Left forelimb (tissue), 1 donor: Measurements from ENCODE around the gene TRPC4AP.

Experiments
- DNase-seq: peaks from one replicate; pipeline ENCODE4 v3.0.0-alpha.2; 2018; ENCODE audit warnings: low spot score

Gene TRPC4AP

DNA sequence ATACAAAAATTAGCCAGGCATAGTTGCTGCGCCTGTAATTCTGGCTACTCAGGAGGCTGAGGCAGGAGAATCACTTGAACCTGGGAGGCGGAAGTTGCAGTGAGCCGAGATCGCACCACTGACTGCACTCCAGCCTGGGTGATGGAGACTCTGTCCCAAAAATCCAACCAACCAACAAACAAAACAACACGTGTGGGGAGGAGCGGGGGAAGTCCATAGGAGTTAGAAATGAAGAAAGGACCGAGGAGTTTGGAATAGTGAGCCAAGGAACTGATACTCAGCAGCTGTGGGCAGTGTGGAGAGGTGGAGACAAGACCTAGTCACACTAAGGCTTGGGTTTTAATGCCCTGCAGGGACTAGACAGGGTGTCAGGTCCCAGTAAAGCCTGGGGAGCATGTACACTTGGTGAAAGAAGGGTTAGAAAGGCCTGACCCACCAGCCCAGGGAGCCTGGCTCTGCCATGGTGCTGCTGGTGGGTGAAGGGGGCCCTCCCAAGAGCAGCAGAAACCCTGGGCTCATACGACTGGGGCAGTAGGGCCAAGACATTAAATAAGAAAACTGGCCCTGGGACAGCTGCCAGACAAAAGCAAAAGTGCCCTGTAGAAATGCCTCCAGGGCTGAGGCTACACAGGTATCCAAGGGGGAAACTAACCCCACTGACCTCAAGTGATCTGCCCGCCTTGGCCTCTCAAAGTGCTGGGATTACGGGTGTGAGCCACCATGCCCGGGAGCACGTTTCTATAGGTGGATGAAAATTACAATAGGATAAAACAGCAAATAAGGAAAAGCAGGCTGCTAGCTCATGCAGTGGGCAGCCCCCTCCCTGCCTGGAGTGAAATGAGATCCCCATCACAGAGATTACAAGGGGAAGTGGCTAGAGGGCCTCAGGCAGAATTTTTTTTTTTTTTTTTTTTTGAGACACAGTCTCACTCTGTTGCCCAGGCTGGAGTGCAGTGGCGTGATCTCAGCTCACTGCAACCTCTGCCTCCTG is 78.9 kb downstream of the TRPC4AP start:
- no peak for DNase-seq

GRCh38 chr20:35012227-35013069 is 80.2 kb downstream of the TRPC4AP start:
- no peak for DNase-seq

DNA sequence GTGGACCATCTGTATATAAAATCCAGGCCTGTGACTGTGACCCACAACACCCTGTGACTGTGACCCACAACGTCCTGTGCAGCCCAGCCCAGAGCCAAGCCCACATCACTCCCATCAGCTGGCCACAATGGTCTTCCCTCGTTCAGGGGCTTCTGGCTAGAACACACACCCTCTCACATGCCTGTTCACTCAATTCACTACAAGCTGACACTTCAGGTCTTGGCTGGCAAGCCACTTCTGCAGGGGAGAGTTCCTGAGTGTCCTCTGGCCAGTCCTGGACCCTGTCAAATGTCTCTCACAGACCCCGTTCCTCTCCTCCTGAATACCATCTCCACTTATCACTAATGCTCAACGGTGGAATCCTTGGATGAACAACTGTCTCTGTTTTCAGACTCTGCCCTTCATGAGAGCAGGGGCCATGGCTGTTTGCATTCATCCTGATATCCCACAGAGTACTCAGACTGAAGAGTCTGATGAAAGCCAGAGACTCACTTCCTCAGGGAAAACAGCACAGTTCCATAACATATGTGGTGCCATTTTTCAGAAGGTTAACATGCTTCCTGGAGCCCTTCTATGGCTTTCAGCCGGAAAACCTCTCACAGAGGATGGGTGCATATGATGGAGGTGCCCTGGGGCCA is 80.9 kb downstream of the TRPC4AP start:
- DNase-seq, result no peak

- no peak for DNase-seq
Observed at GRCh38 chr20:35010405-35011192, 82.0 kb downstream of the TRPC4AP start.

DNA sequence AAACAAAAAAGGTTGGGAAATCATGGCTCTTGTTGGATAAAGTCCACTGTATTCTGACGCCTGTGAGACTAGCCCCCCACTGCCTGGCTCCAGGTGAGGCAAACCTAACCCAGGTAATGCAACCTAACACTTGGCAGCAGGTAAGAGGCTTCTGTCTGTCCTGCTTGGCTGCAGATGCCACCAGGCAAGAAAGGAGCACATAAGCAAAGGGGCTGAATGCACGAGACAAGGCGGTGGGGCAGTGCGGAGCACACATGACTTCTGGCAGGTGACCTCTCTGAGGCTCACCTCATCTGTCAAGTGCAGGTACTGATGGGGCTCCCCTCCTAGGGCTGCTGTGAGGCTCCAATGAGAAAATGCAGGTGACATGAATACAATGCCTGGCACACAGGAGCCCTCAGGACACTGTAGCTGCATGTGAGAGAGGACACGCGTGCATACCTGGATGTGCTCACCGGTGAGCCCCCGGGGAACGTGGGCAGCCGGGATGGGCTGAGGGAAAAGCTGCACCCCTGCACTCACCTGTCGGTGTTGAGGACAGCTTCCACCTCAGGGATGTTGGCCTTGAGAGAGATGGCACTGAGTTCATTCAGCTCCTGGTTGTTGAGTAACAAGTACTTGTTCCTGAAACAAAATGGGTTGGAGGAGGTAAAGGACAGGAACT is 82.8 kb downstream of the TRPC4AP start:
- DNase-seq, result no peak

DNA sequence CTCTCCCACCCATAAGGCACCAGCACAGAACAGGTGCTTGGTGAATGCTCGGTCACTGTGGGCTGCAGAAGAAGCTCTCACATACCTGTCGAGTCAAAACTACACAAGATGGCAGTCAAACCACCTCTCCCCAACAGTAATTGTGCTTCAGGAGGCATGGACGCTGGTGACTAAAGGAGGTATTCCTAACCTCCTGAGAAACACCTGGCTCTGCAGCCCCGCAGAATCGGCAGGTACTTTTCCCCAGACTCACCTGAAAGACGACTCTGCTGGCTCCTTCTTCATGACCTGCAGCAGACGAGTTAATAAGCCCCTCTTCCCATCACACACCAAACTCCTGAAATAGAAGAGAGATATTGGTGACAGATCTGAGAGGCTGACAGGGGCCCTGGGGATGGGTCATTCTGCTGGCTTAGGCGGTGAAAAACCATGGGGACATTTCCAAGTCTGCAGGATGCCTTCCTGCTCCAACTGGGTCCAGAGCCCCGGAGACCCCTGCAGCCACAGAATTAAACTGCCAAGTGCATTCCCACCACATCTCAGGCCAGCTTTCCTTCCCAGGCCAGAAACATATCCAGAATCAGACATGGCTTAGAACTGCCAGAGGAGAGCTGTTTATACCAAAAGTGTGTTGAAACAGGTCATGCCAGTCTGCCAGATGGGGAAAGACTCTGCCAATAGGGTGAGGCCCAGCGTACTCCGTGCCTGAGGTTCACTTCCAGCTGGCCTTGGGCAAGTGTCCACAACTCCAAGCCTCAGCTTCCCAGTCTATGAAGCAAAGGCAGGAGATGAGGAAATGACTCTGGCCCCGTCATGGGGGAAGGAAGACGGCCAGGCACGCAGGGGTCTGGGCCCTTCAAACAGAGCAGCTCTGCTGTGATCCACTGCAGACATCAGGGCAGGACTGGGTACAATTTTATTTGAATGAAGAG is 83.9 kb downstream of the TRPC4AP start:
- peak; percentile 53 for DNase-seq

- DNase-seq, result peak; percentile 50
Observed at GRCh38 chr20:35007891-35008290, 84.7 kb downstream of the TRPC4AP start.

DNA sequence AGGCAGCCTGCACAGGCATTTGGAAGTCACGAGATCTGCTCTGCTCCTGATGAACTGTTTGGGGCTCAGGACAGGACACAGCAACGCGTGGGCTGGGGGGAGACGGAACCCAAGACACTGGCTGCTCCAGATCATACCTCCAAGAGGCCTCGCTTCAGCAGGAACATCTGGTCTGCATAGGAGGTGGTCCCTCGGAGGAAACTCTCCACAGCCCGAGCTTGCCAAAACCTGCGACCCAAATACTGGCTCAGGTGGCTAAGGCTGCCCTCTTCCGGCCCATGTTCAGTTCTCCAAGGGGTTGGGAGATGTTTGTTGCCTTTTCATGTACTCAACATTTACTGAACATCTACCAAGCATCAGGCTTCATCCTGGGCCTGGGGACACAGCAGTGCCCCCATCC is 85.2 kb downstream of the TRPC4AP start:
- peak; percentile 36 for DNase-seq

- no peak for DNase-seq
Observed at GRCh38 chr20:35006531-35006971, 86.1 kb downstream of the TRPC4AP start.

- peak; percentile 26 for DNase-seq
Observed at GRCh38 chr20:35006009-35006408, 86.6 kb downstream of the TRPC4AP start.

DNA sequence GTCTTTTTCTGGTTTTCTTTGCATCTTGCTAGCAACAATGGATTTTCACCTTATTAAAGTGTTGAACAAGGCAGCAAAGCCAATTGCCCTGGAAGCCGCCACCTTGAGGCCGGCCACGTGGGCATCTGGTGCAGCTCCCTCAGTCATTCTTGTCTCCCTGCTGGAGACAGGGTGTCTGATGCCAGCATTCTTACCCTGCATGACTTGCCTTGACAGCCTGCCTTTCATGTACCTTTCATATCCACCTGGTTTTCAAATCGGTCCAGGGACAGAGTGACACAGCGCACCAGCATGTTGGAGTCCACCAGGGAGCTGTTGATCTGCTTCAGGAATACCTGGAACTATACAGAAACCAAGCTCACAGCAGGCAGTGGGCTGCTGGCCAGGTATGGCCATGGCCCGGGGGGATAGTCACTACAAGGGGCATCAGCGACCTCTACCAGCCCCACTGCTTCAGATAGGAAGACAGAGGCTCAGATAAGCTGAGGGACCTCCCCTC is 87.1 kb downstream of the TRPC4AP start:
- peak; percentile 34 for DNase-seq

DNA sequence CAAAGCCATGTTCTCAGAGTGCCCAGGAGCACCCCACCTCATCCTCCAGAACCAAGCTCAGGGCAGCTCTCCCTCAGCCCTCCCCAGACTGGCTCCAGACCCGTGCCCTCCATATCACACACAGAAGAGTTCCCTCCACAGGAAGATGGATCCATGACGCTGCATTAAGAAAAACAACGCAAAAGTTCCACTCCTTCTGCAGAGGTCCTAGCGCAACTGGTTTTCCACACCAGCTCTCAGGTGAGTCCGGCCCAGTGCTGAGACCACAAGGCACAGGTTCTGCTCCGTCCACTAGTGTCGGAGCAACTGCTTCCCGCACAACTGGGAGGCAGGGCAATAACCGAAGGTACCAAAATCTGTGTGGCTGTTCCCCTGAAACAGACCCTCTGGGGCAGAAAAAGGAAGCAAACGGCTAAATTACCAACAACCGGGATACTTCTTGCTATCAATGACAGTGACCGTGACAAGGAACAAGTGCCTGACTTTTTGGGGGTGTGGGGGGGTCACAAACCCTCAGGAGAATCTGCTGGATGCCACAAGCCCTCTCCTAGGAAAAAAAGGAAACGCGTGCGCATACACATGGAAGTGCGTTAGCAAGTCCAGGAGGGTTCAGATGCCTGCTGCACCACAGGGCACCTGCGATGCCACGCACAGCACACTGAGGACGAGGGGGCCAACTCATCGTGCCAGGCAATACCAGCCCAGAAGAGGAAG is 87.7 kb downstream of the TRPC4AP start:
- no peak for DNase-seq

DNA sequence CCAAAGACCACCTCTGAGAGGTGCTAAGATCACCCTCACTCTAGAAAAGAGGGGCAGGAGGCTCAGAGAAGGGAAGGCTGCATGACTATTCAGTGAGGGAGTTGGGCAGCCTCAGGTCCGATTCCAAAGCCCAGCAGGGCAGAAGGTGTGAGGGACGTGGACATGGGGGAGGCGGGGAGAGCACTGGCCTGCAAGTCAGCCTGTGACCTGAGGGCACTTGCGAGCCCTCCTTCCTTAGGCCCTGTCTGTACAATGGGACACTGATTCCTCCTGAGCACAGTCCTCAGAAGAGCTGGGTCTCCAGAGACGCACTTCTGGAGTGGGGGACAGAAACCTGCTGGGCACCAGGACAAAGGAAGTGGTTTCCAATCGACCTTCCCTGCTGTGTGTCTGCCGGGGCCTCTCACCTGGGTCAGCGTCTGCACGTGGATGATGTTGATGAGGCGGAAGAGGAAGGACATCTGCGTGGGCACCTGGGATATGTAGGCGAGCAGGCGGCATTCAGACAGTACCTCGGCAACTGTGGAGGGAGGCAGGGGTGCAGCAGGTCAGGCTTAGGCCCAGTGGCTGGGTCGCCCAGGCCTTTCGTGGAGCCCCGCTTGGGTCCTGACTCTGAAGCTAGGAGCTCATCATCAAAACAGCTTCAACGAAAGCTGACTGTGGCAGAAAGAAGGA is 88.4 kb downstream of the TRPC4AP start:
- DNase-seq, result no peak

GRCh38 chr20:35003211-35004031 is 89.2 kb downstream of the TRPC4AP start:
- DNase-seq, result no peak

- no peak for DNase-seq
Observed at GRCh38 chr20:35002426-35003210, 90.0 kb downstream of the TRPC4AP start.

- no peak for DNase-seq
Observed at GRCh38 chr20:35001596-35002362, 90.8 kb downstream of the TRPC4AP start.
